ENCODE results near the gene ARHGEF7.
A peak's percentile ranks its signal among the peaks of the same experiment; 100 is the strongest.

The ARHGEF7 gene

DNA sequence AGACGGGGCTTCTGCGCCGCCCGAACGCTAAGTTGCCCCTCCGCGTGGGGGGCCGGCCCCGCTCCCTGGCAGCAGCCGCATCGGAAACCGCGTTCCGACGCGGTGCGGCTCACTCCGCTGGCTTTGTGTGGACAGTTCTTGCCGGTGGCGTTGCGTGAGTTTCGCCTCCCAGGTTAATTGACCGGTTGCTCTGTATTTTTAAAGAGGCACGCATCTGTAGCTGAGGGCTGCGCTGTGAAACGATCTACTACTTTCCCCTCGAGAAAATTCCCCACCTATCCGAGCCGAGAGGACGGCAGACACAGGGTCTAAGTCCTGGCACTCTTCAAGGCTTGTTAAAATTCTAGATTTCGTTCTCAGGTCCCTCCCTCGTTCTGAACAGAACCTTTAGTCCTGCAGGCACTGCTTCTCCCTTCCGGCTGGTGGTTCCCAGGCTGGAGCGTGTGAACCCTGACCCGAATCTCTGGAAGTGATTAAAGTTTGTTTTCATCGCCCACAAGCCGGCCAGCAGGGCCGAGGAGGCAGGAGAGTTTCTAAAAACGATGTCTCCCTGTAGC, 933 bp downstream of the ARHGEF7 start:
- Histone ChIP-seq H3K27ac (ENCODE audit: low read length) (no peak overlapping the region), H3K9ac (ENCODE audit: low read length) (no peak overlapping the region), H3K4me3 (ENCODE audit: low read length) (peak overlapping the region; percentile 41), H3K36me3 (replicated peaks; ENCODE audit: low read depth, low read length) (no peaks in the 10 kb centered on the region), H3K27me3 (ENCODE audit: low read depth, low read length) (peaks cover 38% of the 10 kb centered on the region), H4K20me1 (ENCODE audit: insufficient read depth, low read length) (no peaks in the 10 kb centered on the region), H3K79me2 (ENCODE audit: low read length) (no peaks in the 10 kb centered on the region), H3K4me2 (ENCODE audit: low read length) (peak overlapping the region; percentile 11), H2AFZ (ENCODE audit: low read depth, low read length) (no peak overlapping the region), H3K4me1 (ENCODE audit: low read length) (no peaks in the 10 kb centered on the region), H3K9me3 (ENCODE audit: insufficient read depth, low read length) (no peaks in the 10 kb centered on the region)
- TF ChIP-seq, protein P1, sequence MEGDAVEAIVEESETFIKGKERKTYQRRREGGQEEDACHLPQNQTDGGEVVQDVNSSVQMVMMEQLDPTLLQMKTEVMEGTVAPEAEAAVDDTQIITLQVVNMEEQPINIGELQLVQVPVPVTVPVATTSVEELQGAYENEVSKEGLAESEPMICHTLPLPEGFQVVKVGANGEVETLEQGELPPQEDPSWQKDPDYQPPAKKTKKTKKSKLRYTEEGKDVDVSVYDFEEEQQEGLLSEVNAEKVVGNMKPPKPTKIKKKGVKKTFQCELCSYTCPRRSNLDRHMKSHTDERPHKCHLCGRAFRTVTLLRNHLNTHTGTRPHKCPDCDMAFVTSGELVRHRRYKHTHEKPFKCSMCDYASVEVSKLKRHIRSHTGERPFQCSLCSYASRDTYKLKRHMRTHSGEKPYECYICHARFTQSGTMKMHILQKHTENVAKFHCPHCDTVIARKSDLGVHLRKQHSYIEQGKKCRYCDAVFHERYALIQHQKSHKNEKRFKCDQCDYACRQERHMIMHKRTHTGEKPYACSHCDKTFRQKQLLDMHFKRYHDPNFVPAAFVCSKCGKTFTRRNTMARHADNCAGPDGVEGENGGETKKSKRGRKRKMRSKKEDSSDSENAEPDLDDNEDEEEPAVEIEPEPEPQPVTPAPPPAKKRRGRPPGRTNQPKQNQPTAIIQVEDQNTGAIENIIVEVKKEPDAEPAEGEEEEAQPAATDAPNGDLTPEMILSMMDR (IDR thresholded peaks at IDR 0.05; ENCODE audit: low read depth, low read length), result no peak

DNA sequence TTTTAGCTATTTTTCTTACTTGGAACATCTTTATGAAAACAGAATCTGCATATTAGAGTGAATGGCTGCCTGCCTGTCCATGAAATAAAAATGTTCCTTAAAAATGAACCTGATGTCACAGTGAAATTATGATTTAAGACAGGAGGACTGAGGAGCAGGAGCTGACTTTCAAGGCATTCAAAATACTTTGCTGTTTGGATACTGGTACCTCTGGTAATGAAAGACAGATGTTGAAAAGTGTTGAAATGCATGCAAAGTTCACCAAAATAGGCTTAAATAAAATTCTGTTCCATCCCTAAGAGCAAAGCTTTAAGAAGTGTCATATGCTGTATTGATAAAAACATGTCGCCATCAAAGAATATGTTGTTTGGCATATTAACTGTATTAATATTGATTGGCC, 1.7 kb downstream of the ARHGEF7 start:
- H3K4me1 ChIP-seq (ENCODE audit: low read length), result no peaks in the 10 kb centered on the region
- no peak overlapping the region for H3K27ac ChIP-seq (ENCODE audit: low read length)
- no peak overlapping the region for H3K4me3 ChIP-seq (ENCODE audit: low read length)
- no peaks in the 10 kb centered on the region for H3K79me2 ChIP-seq (ENCODE audit: low read length)
- TF ChIP-seq, protein P1 (IDR thresholded peaks at IDR 0.05; ENCODE audit: low read depth, low read length), result no peak
- no peak for TF ChIP-seq EZH2phosphoT487 (IDR thresholded peaks at IDR 0.05; ENCODE audit: low read depth)
- H2AFZ ChIP-seq (ENCODE audit: low read depth, low read length), result no peak overlapping the region
- H3K9ac ChIP-seq (ENCODE audit: low read length), result no peak overlapping the region
- no peaks in the 10 kb centered on the region for H3K36me3 ChIP-seq (replicated peaks; ENCODE audit: low read depth, low read length)
- no peaks in the 10 kb centered on the region for H4K20me1 ChIP-seq (ENCODE audit: insufficient read depth, low read length)
- no peak overlapping the region for H3K4me2 ChIP-seq (ENCODE audit: low read length)
- no peaks in the 10 kb centered on the region for H3K9me3 ChIP-seq (ENCODE audit: insufficient read depth, low read length)
- peaks cover 42% of the 10 kb centered on the region for H3K27me3 ChIP-seq (ENCODE audit: low read depth, low read length)

DNA sequence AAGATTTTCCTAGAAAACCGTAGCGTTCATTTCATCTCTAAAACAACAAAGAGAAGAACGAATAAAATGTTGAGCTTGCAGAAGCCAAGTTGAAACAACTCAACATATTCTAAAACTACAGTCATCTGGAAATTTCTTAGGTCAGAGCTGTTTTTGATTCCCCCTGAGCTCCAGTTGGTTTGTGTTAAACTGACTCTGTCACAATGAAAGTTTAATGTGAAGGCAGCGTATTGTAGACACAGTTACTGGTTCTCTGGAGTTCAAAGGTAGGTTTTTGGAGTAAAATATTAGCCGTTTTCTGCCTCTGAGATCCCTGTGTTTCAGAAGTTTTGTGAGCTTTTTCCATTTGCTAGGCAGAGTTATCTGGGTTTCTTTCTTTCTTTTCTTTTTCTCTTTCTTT, 2.2 kb downstream of the ARHGEF7 start:
- no peak overlapping the region for H3K9ac ChIP-seq (ENCODE audit: low read length)
- no peak overlapping the region for H3K4me2 ChIP-seq (ENCODE audit: low read length)
- H4K20me1 ChIP-seq (ENCODE audit: insufficient read depth, low read length), result no peaks in the 10 kb centered on the region
- H3K27ac ChIP-seq (ENCODE audit: low read length), result no peak overlapping the region
- TF ChIP-seq, protein P1 (IDR thresholded peaks at IDR 0.05; ENCODE audit: low read depth, low read length), result no peak
- TF ChIP-seq EZH2phosphoT487 (IDR thresholded peaks at IDR 0.05; ENCODE audit: low read depth), result no peak
- H3K4me1 ChIP-seq (ENCODE audit: low read length), result no peaks in the 10 kb centered on the region
- H3K36me3 ChIP-seq (replicated peaks; ENCODE audit: low read depth, low read length), result no peaks in the 10 kb centered on the region
- H3K79me2 ChIP-seq (ENCODE audit: low read length), result no peaks in the 10 kb centered on the region
- H2AFZ ChIP-seq (ENCODE audit: low read depth, low read length), result no peak overlapping the region
- H3K27me3 ChIP-seq (ENCODE audit: low read depth, low read length), result peaks cover 41% of the 10 kb centered on the region
- H3K9me3 ChIP-seq (ENCODE audit: insufficient read depth, low read length), result no peaks in the 10 kb centered on the region
- no peak overlapping the region for H3K4me3 ChIP-seq (ENCODE audit: low read length)

DNA sequence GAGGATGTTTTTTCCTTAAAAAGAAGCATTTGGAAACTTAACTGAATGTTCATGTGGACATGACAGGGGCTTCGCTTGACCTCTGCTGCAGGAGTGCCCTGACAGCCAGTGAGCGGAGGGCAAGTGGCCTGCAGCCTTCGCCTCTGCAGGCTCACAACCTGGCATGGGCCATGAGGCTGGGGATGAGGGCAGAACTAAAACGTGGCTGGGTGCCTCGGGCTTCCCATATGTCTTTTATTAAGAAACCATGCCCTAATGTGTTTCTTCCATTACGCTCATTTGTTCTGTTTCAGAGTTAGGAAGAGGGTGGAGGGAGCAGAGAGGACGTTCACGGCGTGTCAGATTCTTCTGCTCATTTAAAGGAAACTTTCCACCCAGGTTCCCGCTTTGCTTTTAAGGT, 2.9 kb downstream of the ARHGEF7 start:
- no peak overlapping the region for H3K4me2 ChIP-seq (ENCODE audit: low read length)
- H3K36me3 ChIP-seq (replicated peaks; ENCODE audit: low read depth, low read length), result no peaks in the 10 kb centered on the region
- TF ChIP-seq, protein P1 (IDR thresholded peaks at IDR 0.05; ENCODE audit: low read depth, low read length), result no peak
- TF ChIP-seq EZH2phosphoT487 (IDR thresholded peaks at IDR 0.05; ENCODE audit: low read depth), result no peak
- no peak overlapping the region for H3K27ac ChIP-seq (ENCODE audit: low read length)
- H4K20me1 ChIP-seq (ENCODE audit: insufficient read depth, low read length), result no peaks in the 10 kb centered on the region
- H2AFZ ChIP-seq (ENCODE audit: low read depth, low read length), result no peak overlapping the region
- H3K27me3 ChIP-seq (ENCODE audit: low read depth, low read length), result peaks cover 34% of the 10 kb centered on the region
- H3K4me1 ChIP-seq (ENCODE audit: low read length), result no peaks in the 10 kb centered on the region
- no peak overlapping the region for H3K4me3 ChIP-seq (ENCODE audit: low read length)
- no peak overlapping the region for H3K9ac ChIP-seq (ENCODE audit: low read length)
- H3K9me3 ChIP-seq (ENCODE audit: insufficient read depth, low read length), result no peaks in the 10 kb centered on the region
- H3K79me2 ChIP-seq (ENCODE audit: low read length), result no peaks in the 10 kb centered on the region

Data from OCI-LY3 (cell line).